Liver (tissue), 9 donors: ENCODE results near the gene ETV6. TPM values are rescaled to one million over a fixed set of nuclear protein-coding genes. Genes with fewer than 3 reads are reported as not detected.

Experiments used
- DNase-seq: peaks from one replicate; pipeline ENCODE4 v3.0.0-alpha.2; 2017; ENCODE audit warnings: low spot score
- H3K27ac ChIP-seq, 2 donors: one replicate each; pipeline ENCODE4 v1.7.0; 2013; ENCODE audit warnings: inconsistent platforms in 2 of 2, low read length in 2 of 2, control low read depth in 1 of 2, low read depth in 1 of 2, mild to moderate bottlenecking in 1 of 2
- H3K27me3 ChIP-seq, 4 donors: one replicate each; pipeline versions ENCODE4 v1.6.1 to v1.7.0; 2013; ENCODE audit warnings: low read length in 3 of 4, inconsistent platforms in 1 of 4, mild to moderate bottlenecking in 1 of 4, moderate library complexity in 1 of 4; ENCODE audit not compliant: control insufficient read depth in 4 of 4, insufficient read depth in 4 of 4
- H3K36me3 ChIP-seq, 4 donors: one replicate each; pipeline versions ENCODE4 v1.6.1 to v1.7.0; 2013; ENCODE audit warnings: low read length in 3 of 4, mild to moderate bottlenecking in 3 of 4, low read depth in 1 of 4, moderate library complexity in 1 of 4; ENCODE audit not compliant: control insufficient read depth in 4 of 4, insufficient read depth in 3 of 4
- H3K4me1 ChIP-seq, 4 donors: one replicate each; pipeline versions ENCODE4 v1.6.1 to v1.7.0; 2013; ENCODE audit warnings: low read length in 3 of 4, mild to moderate bottlenecking in 3 of 4, moderate library complexity in 1 of 4; ENCODE audit not compliant: control insufficient read depth in 4 of 4, insufficient read depth in 4 of 4
- H3K4me3 ChIP-seq, 3 donors: one replicate each; pipeline versions ENCODE4 v1.6.1 to v1.7.0; 2013; ENCODE audit warnings: low read length in 3 of 3, control low read depth in 1 of 3, low read depth in 1 of 3, mild to moderate bottlenecking in 1 of 3
- H3K9ac ChIP-seq, 2 donors: one replicate each; pipeline ENCODE4 v1.7.0; 2013; ENCODE audit warnings: low read length in 2 of 2, mild to moderate bottlenecking in 2 of 2, moderate library complexity in 2 of 2, control low read depth in 1 of 2, low read depth in 1 of 2
- H3K9me3 ChIP-seq, 4 donors: one replicate each; pipeline versions ENCODE4 v1.6.1 to v1.7.0; 2013; ENCODE audit warnings: low read length in 3 of 4; ENCODE audit not compliant: control insufficient read depth in 4 of 4
- CTCF ChIP-seq: fragments of 150-350 bp; IDR thresholded peaks from 2 replicates; pipeline ENCODE4 v1.5.1; 2017; ENCODE audit warnings: improper control_type of control experiment, low read depth, low read length; ENCODE audit not compliant: missing input control
- FOXA1 ChIP-seq: IDR thresholded peaks from 2 replicates; pipeline ENCODE4 v1.6.1; 2016; ENCODE audit warnings: antibody characterized with exemption
- FOXA2 ChIP-seq: IDR thresholded peaks from 2 replicates; pipeline ENCODE4 v1.6.1; 2016; ENCODE audit warnings: antibody characterized with exemption
- GABPA ChIP-seq, 2 donors: IDR thresholded peaks in 1 of 2; conservative IDR thresholded peaks in 1 of 2; 2 replicates each; pipeline ENCODE4 v1.6.1; 2016; ENCODE audit warnings: antibody characterized with exemption in 2 of 2, mild to moderate bottlenecking in 1 of 2, moderate library complexity in 1 of 2
- HNF4A ChIP-seq, 2 donors: conservative IDR thresholded peaks; 2 replicates each; pipeline ENCODE4 v1.6.1; 2016; ENCODE audit warnings: antibody characterized with exemption in 2 of 2, mild to moderate bottlenecking in 2 of 2
- JUND ChIP-seq, 2 donors: IDR thresholded peaks; 2 replicates each; pipeline ENCODE4 v1.6.1; 2016; ENCODE audit warnings: antibody characterized with exemption in 2 of 2
- MAX ChIP-seq: IDR thresholded peaks from 2 replicates; pipeline ENCODE4 v1.6.1; 2016; ENCODE audit warnings: antibody characterized with exemption
- NR2F2 ChIP-seq: IDR thresholded peaks from 2 replicates; pipeline ENCODE4 v1.6.1; 2016; ENCODE audit warnings: antibody characterized with exemption
- RAD21 ChIP-seq, 2 donors: IDR thresholded peaks; 2 replicates each; pipeline ENCODE4 v1.6.1; 2016; ENCODE audit warnings: antibody characterized with exemption in 2 of 2, mild to moderate bottlenecking in 2 of 2
- REST ChIP-seq: IDR thresholded peaks from 2 replicates; pipeline ENCODE4 v1.6.1; 2016; ENCODE audit warnings: antibody characterized with exemption, mild to moderate bottlenecking
- RXRA ChIP-seq, 2 donors: IDR thresholded peaks; 2 replicates each; pipeline ENCODE4 v1.6.1; 2017 to 2018; ENCODE audit warnings: antibody characterized with exemption in 2 of 2, mild to moderate bottlenecking in 1 of 2
- SP1 ChIP-seq: IDR thresholded peaks from 2 replicates; pipeline ENCODE4 v1.6.1; 2018; ENCODE audit warnings: antibody characterized with exemption, mild to moderate bottlenecking
- WGBS: extraction: QIAGEN DNeasy Blood & Tissue Kit; methylation state at CpG from one replicate; pipeline ENCODE4 v1.1.7; 2013; 5-methylcytosine and 5-hydroxymethylcytosine counted together
- polyA plus RNA-seq, 2 donors: library from polyadenylated mRNA; stranded (reverse) in 1 of 2; unstranded in 1 of 2; fragments of 200-250 nt in 1 of 2; fragments of >200 nt in 1 of 2; fragmentation: Nextera tagmentation in 1 of 2; extraction: Ambion mirVana in 1 of 2; gene quantifications; one replicate each; pipeline versions ENCODE4 v1.2.1 to v1.2.3, GENCODE V29; 2013 to 2015
- total RNA-seq, 2 donors: library from RNA; depleted of rRNA; stranded (reverse); fragments of >200 nt; gene quantifications; one replicate each; pipeline ENCODE4 v1.2.3, GENCODE V29; 2014
- TF ChIP-seq, protein P1 (sequence below): IDR thresholded peaks from 2 replicates; pipeline ENCODE4 v1.6.1; 2016; ENCODE audit warnings: antibody characterized with exemption
- donor health status: healthy.
- donor health status: healthy.
- donor health status: healthy.
- donor health status: healthy.
- donor health status: healthy.

The ETV6 gene
- total and polyA plus RNA-seq, 4 donors: 2.0 to 6.2 (median 3.5) TPM

DNA sequence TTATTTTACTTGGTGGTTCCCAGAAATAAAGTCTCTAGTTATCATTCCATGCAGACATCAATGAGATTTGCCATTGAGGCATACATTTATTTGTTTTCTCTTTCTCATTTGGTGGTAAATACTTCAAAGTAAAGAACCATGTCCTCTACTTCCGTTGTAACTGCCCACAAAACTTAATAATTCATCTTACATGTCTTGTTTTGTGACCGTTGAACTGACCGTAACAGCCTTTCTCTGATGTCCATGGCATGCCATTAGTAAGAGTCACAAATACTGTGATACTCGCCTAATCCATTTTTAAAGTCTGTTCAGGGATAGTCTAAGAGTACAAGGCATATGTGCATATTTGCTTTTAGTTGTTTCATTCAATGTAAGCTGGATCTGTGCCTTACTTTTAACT lies 145.3 kb downstream of the ETV6 start:
- peaks cover 0 to 5% (median 3%) of the 10 kb centered on the region in 4 donors for H3K4me1 ChIP-seq
- no peak overlapping the region for H3K9ac ChIP-seq
- TF ChIP-seq FOXA1 (no peak), JUND (IDR thresholded peaks at IDR 0.05) (no peak)
- no peak overlapping the region for H3K27ac ChIP-seq
- WGBS: 94% methylated on average over 4 of the region's 4 CpGs
- no peaks in the 10 kb centered on the region for H3K9me3 ChIP-seq
- no peaks in the 10 kb centered on the region for H3K27me3 ChIP-seq
- DNase-seq: no peak
- no peaks in the 10 kb centered on the region for H3K36me3 ChIP-seq
- H3K4me3 ChIP-seq: no peak overlapping the region

GRCh38 chr12:11795192-11795912 lies 145.9 kb downstream of the ETV6 start:
- Histone ChIP-seq H3K27ac (no peak overlapping the region), H3K9me3 (no peaks in the 10 kb centered on the region), H3K4me1 (peaks cover 0 to 5% (median 3%) of the 10 kb centered on the region in 4 donors), H3K36me3 (no peaks in the 10 kb centered on the region), H3K9ac (no peak overlapping the region), H3K27me3 (no peaks in the 10 kb centered on the region), H3K4me3 (no peak overlapping the region)
- 84% methylated on average over 8 of the region's 8 CpGs for WGBS
- TF ChIP-seq RXRA (IDR thresholded peaks at IDR 0.05) (no peak), HNF4A (conservative IDR thresholded peaks at IDR 0.05) (no peak), RAD21 (IDR thresholded peaks at IDR 0.05) (no peak), FOXA1 (no peak), REST (no peak), NR2F2 (no peak), GABPA (IDR thresholded peaks at IDR 0.05 in 1 of 2, conservative IDR thresholded peaks at IDR 0.05 in 1 of 2) (no peak), SP1 (no peak)
- TF ChIP-seq, protein P1, sequence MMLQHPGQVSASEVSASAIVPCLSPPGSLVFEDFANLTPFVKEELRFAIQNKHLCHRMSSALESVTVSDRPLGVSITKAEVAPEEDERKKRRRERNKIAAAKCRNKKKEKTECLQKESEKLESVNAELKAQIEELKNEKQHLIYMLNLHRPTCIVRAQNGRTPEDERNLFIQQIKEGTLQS: no peak
- no peak for DNase-seq

DNA sequence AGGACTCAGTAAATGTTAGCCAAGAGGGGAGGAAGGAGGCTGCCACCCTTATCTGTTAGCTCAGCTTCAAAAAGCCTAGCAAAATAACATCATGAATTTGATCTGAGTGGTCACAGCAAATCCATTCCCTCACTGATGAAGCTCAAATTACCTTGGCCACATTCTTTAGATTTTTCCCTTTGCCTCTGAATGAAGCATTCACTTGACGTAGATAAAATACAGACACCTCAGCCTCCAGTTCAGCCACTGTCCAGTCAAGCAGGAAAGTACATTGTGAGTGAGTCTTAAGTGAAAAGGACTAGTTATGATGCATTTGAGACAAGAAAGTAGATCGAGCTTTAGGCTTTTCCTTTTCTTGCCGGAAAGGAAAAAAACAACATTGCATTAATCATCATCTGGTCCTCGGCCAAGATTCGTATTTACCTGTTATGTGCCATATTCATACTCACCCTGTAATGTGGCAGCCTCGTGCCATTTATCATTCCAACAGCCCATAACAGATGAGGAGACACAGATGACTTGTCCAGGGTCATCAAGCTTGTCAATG lies 146.5 kb downstream of the ETV6 start:
- H3K36me3 ChIP-seq: no peaks in the 10 kb centered on the region
- no peak overlapping the region for H3K9ac ChIP-seq
- H3K9me3 ChIP-seq: no peaks in the 10 kb centered on the region
- H3K4me3 ChIP-seq: no peak overlapping the region
- 77% methylated on average over 6 of the region's 6 CpGs for WGBS
- H3K27me3 ChIP-seq: no peaks in the 10 kb centered on the region
- peaks cover 0 to 5% (median 3%) of the 10 kb centered on the region in 4 donors for H3K4me1 ChIP-seq
- DNase-seq: no peak
- H3K27ac ChIP-seq: no peak overlapping the region
- TF ChIP-seq FOXA2: no peak
- TF ChIP-seq MAX: no peak
- TF ChIP-seq RAD21 (IDR thresholded peaks at IDR 0.05): no peak
- TF ChIP-seq, protein P1: no peak
- TF ChIP-seq REST: no peak
- TF ChIP-seq FOXA1: no peak
- TF ChIP-seq GABPA (IDR thresholded peaks at IDR 0.05 in 1 of 2, conservative IDR thresholded peaks at IDR 0.05 in 1 of 2): no peak
- no peak for TF ChIP-seq CTCF
